H9 (cell line): ENCODE data around the gene PKP3. TPM values are rescaled to one million over a fixed set of nuclear protein-coding genes. Genes with fewer than 3 reads are reported as not detected.

Experiments used
- DNase-seq: peaks from one replicate; pipeline ENCODE4 v3.0.0-alpha.2; 2017
- H2AFZ ChIP-seq: one replicate; pipeline ENCODE4 v1.6.1; 2013; ENCODE audit warnings: mild to moderate bottlenecking, low read length, control low read depth, moderate library complexity
- H2AK5ac ChIP-seq: 2 replicates; pipeline ENCODE4 v1.6.1; 2013; ENCODE audit warnings: low read length, control low read depth, mixed read lengths; ENCODE audit not compliant: insufficient read length
- H2BK120ac ChIP-seq: one replicate; pipeline ENCODE4 v1.6.1; 2013; ENCODE audit warnings: low read depth, mild to moderate bottlenecking, low read length, control low read depth, inconsistent platforms; ENCODE audit not compliant: poor library complexity, severe bottlenecking
- H2BK12ac ChIP-seq: 2 replicates; pipeline ENCODE4 v1.6.1; 2013; ENCODE audit warnings: low read length, control low read depth, mixed read lengths, low read depth; ENCODE audit not compliant: insufficient read length
- H2BK15ac ChIP-seq: 2 replicates; pipeline ENCODE4 v1.6.1; 2013; ENCODE audit warnings: low read depth, low read length, control low read depth
- H2BK20ac ChIP-seq: one replicate; pipeline ENCODE4 v1.6.1; 2013; ENCODE audit warnings: low read depth, mild to moderate bottlenecking, low read length, control low read depth, inconsistent platforms; ENCODE audit not compliant: poor library complexity, severe bottlenecking
- H2BK5ac ChIP-seq: 2 replicates; pipeline ENCODE4 v1.6.1; 2013; ENCODE audit warnings: low read length, control low read depth, mixed read lengths; ENCODE audit not compliant: insufficient read length
- H3K14ac ChIP-seq: 2 replicates; pipeline ENCODE4 v1.6.1; 2013; ENCODE audit warnings: low read length, control low read depth; ENCODE audit not compliant: insufficient read depth
- H3K18ac ChIP-seq: 2 replicates; pipeline ENCODE4 v1.6.1; 2013; ENCODE audit warnings: low read depth, mild to moderate bottlenecking, mixed read lengths, low read length, control low read depth; ENCODE audit not compliant: insufficient read length
- H3K23ac ChIP-seq: 2 replicates; pipeline ENCODE4 v1.6.1; 2013; ENCODE audit warnings: low read length, control low read depth, mixed read lengths, low read depth; ENCODE audit not compliant: insufficient read length
- H3K23me2 ChIP-seq: 2 replicates; pipeline ENCODE4 v1.6.1; 2013; ENCODE audit warnings: low read depth, mild to moderate bottlenecking, mixed read lengths, low read length, control low read depth; ENCODE audit not compliant: insufficient read length, poor library complexity, severe bottlenecking
- H3K27ac ChIP-seq: 2 replicates; pipeline ENCODE4 v1.5.1; 2013; ENCODE audit warnings: low read length, control low read depth, mixed read lengths, low read depth; ENCODE audit not compliant: insufficient read length
- H3K27me3 ChIP-seq: 2 replicates; pipeline ENCODE4 v1.6.1; 2013; ENCODE audit warnings: low read length, control low read depth, inconsistent platforms; ENCODE audit not compliant: insufficient read depth
- H3K4ac ChIP-seq: 2 replicates; pipeline ENCODE4 v1.6.1; 2013; ENCODE audit warnings: low read depth, mild to moderate bottlenecking, control low read depth, inconsistent platforms, low read length, moderate library complexity
- H3K4me1 ChIP-seq: 2 replicates; pipeline ENCODE4 v1.6.1; 2013; ENCODE audit warnings: low read length, control low read depth, inconsistent platforms; ENCODE audit not compliant: insufficient read depth
- H3K4me2 ChIP-seq: 2 replicates; pipeline ENCODE4 v1.6.1; 2013; ENCODE audit warnings: low read length, control low read depth, mixed read lengths; ENCODE audit not compliant: insufficient read length, insufficient read depth
- H3K56ac ChIP-seq: 2 replicates; pipeline ENCODE4 v1.6.1; 2013; ENCODE audit warnings: low read depth, mild to moderate bottlenecking, mixed read lengths, low read length, control low read depth; ENCODE audit not compliant: insufficient read length
- H3K79me1 ChIP-seq: 2 replicates; pipeline ENCODE4 v1.6.1; 2013; ENCODE audit warnings: low read depth, mild to moderate bottlenecking, moderate library complexity, low read length, control low read depth, inconsistent platforms; ENCODE audit not compliant: insufficient read depth, poor library complexity, severe bottlenecking
- H3K79me2 ChIP-seq: 2 replicates; pipeline ENCODE4 v1.6.1; 2013; ENCODE audit warnings: low read length, control low read depth, inconsistent platforms; ENCODE audit not compliant: insufficient read depth
- H3K9ac ChIP-seq: 2 replicates; pipeline ENCODE4 v1.6.1; 2013; ENCODE audit warnings: low read length, control low read depth, mixed read lengths; ENCODE audit not compliant: insufficient read length; ENCODE audit errors: extremely low read depth
- H3K9me3 ChIP-seq: one replicate; pipeline ENCODE4 v1.6.1; 2013; ENCODE audit warnings: low read depth, low read length, inconsistent platforms; ENCODE audit not compliant: control insufficient read depth
- H3T11ph ChIP-seq: one replicate; pipeline ENCODE4 v1.6.1; 2013; ENCODE audit warnings: mild to moderate bottlenecking, low read length, control low read depth, inconsistent platforms
- H4K20me1 ChIP-seq: one replicate; pipeline ENCODE4 v1.6.1; 2013; ENCODE audit not compliant: control insufficient read depth, insufficient read length, insufficient read depth
- H4K5ac ChIP-seq: 2 replicates; pipeline ENCODE4 v1.6.1; 2013; ENCODE audit warnings: low read depth, mild to moderate bottlenecking, mixed read lengths, low read length, control low read depth; ENCODE audit not compliant: insufficient read length
- H4K8ac ChIP-seq: replicated peaks from 2 replicates; pipeline ENCODE4 v1.6.1; 2013; ENCODE audit warnings: low read length, control low read depth, mixed read lengths, low read depth; ENCODE audit not compliant: insufficient read length
- H4K91ac ChIP-seq: 2 replicates; pipeline ENCODE4 v1.6.1; 2013; ENCODE audit warnings: low read depth, mild to moderate bottlenecking, moderate library complexity, mixed read lengths, low read length, control low read depth; ENCODE audit not compliant: insufficient read length
- H3K27ac Mint-ChIP-seq, 3 experiments: 2 replicates in 2 of 3; 3 replicates in 1 of 3; pipeline ENCODE4 v1.8.0; 2020 to 2021; ENCODE audit warnings: mixed read lengths in 3 of 3, mild to moderate bottlenecking in 1 of 3, moderate library complexity in 1 of 3
- H3K27me3 Mint-ChIP-seq: 2 replicates; pipeline ENCODE4 v1.8.0; 2021; ENCODE audit warnings: low read depth, mild to moderate bottlenecking, moderate library complexity, mixed read lengths
- H3K36me3 Mint-ChIP-seq, 3 experiments: 2 replicates in 2 of 3; 3 replicates in 1 of 3; pipeline ENCODE4 v1.8.0; 2020 to 2021; ENCODE audit warnings: low read depth in 3 of 3, mixed read lengths in 3 of 3; ENCODE audit not compliant: insufficient read depth in 1 of 3
- H3K4me1 Mint-ChIP-seq, 2 experiments: 2 replicates each; pipeline ENCODE4 v1.8.0; 2020; ENCODE audit warnings: mixed read lengths in 2 of 2
- H3K4me3 Mint-ChIP-seq, 2 experiments: 2 replicates in 1 of 2; 3 replicates in 1 of 2; pipeline ENCODE4 v1.8.0; 2020 to 2021; ENCODE audit warnings: mild to moderate bottlenecking in 2 of 2, mixed read lengths in 2 of 2, moderate library complexity in 1 of 2
- H3K9me3 Mint-ChIP-seq, 2 experiments: 2 replicates in 1 of 2; 3 replicates in 1 of 2; pipeline ENCODE4 v1.8.0; 2020; ENCODE audit warnings: mild to moderate bottlenecking in 2 of 2, mixed read lengths in 2 of 2, moderate library complexity in 1 of 2
- CTCF ChIP-seq: fragments of 200-600 bp; sonication (generic); conservative IDR thresholded peaks from 3 replicates; pipeline ENCODE4 v1.8.0; 2021; ENCODE audit warnings: antibody characterized with exemption, mild to moderate bottlenecking
- WGBS: extraction: QIAGEN DNeasy Blood & Tissue Kit; methylation state at CpG from one replicate; pipeline ENCODE4 v1.1.7; 2013; ENCODE audit warnings: missing lambda C conversion rate, low lambda C conversion rate, mixed read lengths; ENCODE audit not compliant: insufficient read length; ENCODE audit errors: extremely low coverage; 5-methylcytosine and 5-hydroxymethylcytosine counted together
- total RNA-seq: library from RNA; stranded (reverse); gene quantifications from 2 replicates; pipeline ENCODE4 v1.2.1, GENCODE V29; 2021

Gene PKP3
- total RNA-seq, 1 experiment from 2014 or later, result 41.7 TPM

GRCh38 chr11:450809-451451 is 56.9 kb downstream of the PKP3 start:
- H3K79me2 ChIP-seq, result peaks cover 5% of the 10 kb centered on the region; the same call in 1 of the 2 replicates
- H3K23ac ChIP-seq, result no peak overlapping the region
- H3K27ac Mint-ChIP-seq, result peak overlapping the region in 2 of 3 experiments; percentile 56 to 88; a peak in 4 of 7 replicates
- no peaks in the 10 kb centered on the region for H4K20me1 ChIP-seq
- no peak overlapping the region for H4K91ac ChIP-seq
- H3K56ac ChIP-seq, result no peak overlapping the region
- H2BK20ac ChIP-seq, result no peak overlapping the region
- H3K4me2 ChIP-seq, result peak overlapping the region; percentile 59
- no peak overlapping the region for H2BK15ac ChIP-seq
- peaks cover 14 to 32% (median 26%) of the 10 kb centered on the region in 3 experiments; a peak in 6 of 7 replicates for H3K36me3 Mint-ChIP-seq
- H3K9ac ChIP-seq, result peak overlapping the region; percentile 1
- no CpG with 5 or more reads among the region's 46 CpGs for WGBS
- peak; percentile 53 for DNase-seq
- H3K9me3 ChIP-seq, result no peaks in the 10 kb centered on the region
- no peaks in the 10 kb centered on the region for H3K27me3 ChIP-seq
- peaks cover 0 to 2% of the 10 kb centered on the region in 2 experiments; a peak in 2 of 5 replicates for H3K9me3 Mint-ChIP-seq
- no peak overlapping the region for H2AFZ ChIP-seq
- H3K14ac ChIP-seq, result peak overlapping the region; percentile 10; the same call in 1 of the 2 replicates
- peak overlapping the region; percentile 96 for H3K4me3 Mint-ChIP-seq
- no peak overlapping the region for H2AK5ac ChIP-seq
- TF ChIP-seq CTCF, result peak; percentile 19; the same call in 2 of the 3 replicates
- H3K4me1 Mint-ChIP-seq, result peaks cover 26 to 27% of the 10 kb centered on the region in 2 experiments
- H3K27ac ChIP-seq, result no peak overlapping the region
- no peak overlapping the region for H2BK5ac ChIP-seq
- H2BK12ac ChIP-seq, result no peak overlapping the region
- no peak overlapping the region for H4K8ac ChIP-seq
- H3K18ac ChIP-seq, result no peak overlapping the region
- no peak overlapping the region for H4K5ac ChIP-seq
- H3K27me3 Mint-ChIP-seq, result 0 out of 2 replicates have a peak, but pooled peaks cover 1% of the 10 kb centered on the region
- H2BK120ac ChIP-seq, result no peak overlapping the region
- peaks cover 7% of the 10 kb centered on the region for H3K79me1 ChIP-seq
- H3K23me2 ChIP-seq, result peaks cover 7% of the 10 kb centered on the region
- no peaks in the 10 kb centered on the region for H3K4me1 ChIP-seq
- H3T11ph ChIP-seq, result no peak overlapping the region
- H3K4ac ChIP-seq, result no peak overlapping the region
